HCT116 (cell line): ENCODE results near the gene RAN. TPM values are rescaled to one million over a fixed set of nuclear protein-coding genes. Genes with fewer than 3 reads are reported as not detected.

Source experiments
- ATAC-seq: fragments of 200-7000 bp; cut with Tn5 transposase; 2 replicates; pipeline ENCODE4 v1.9.1; 2020; ENCODE audit warnings: mild to moderate bottlenecking, moderate library complexity
- BruUV-seq: library from RNA; stranded (reverse); fragments of 400-500 nt; replicated peaks from 2 replicates; lab custom pipeline; 2021; lab: Mats Ljungman, UMichigan
- CTCF ChIA-PET: fragments of 300-600 bp; sonication (Branson Sonifier 250); formaldehyde crosslinking; loops from one replicate; lab custom pipeline; 2021; ENCODE audit warnings: antibody characterized with exemption; lab: Charles Lee
- POLR2A ChIA-PET: fragments of 300-600, 350-600 bp; sonication (Branson Sonifier 250); formaldehyde crosslinking; loops from one replicate; lab custom pipeline; 2021; ENCODE audit warnings: antibody characterized with exemption; lab: Charles Lee
- RAD21 ChIA-PET, 2 experiments: fragments of 300-600 bp; sonication (Branson Sonifier 250); formaldehyde crosslinking; loops; one replicate each; lab custom pipeline; 2023; ENCODE audit warnings: low total read pairs in 2 of 2; ENCODE audit not compliant: uncharacterized antibody in 2 of 2, unreplicated experiment in 2 of 2, low non-redundant PET in 1 of 2; lab: Charles Lee
- DNase-seq: peaks from one replicate; pipeline ENCODE4 v3.0.0-alpha.2; 2010; ENCODE audit warnings: low read depth, low spot score
- H2AFZ ChIP-seq: fragments of 200-600 bp; shearing (Covaris generic), sonication (generic); 2 replicates; pipeline ENCODE4 v1.6.1; 2017; ENCODE audit warnings: low read depth, mixed run types, mixed read lengths, antibody characterized with exemption, low read length; ENCODE audit not compliant: poor library complexity, severe bottlenecking
- H3K27ac ChIP-seq: 2 replicates; pipeline ENCODE4 v1.5.1; 2012; ENCODE audit warnings: low read depth, low read length
- H3K27me3 ChIP-seq: fragments of 200-600 bp; sonication (generic); 2 replicates; pipeline ENCODE4 v1.6.1; 2016; ENCODE audit warnings: mixed run types, low read length, mixed read lengths; ENCODE audit not compliant: insufficient read depth
- H3K36me3 ChIP-seq, 2 experiments: fragments of 200-500 bp in 1 of 2; fragments of 200-600 bp in 1 of 2; sonication (Bioruptor generic) in 1 of 2; sonication (generic) in 1 of 2; 2 replicates each; pipeline versions ENCODE4 v1.5.1 to v1.6.1; 2014 to 2016; ENCODE audit warnings: low read length in 2 of 2, inconsistent platforms in 1 of 2, mixed read lengths in 1 of 2, mixed run types in 1 of 2; ENCODE audit not compliant: insufficient read depth in 2 of 2, control insufficient read depth in 1 of 2
- H3K4me1 ChIP-seq, 2 experiments: fragments of 200-600 bp in 1 of 2; sonication (generic) in 1 of 2; 2 replicates each; pipeline versions ENCODE4 v1.5.1 to v1.6.1; 2012 to 2017; ENCODE audit warnings: low read length in 2 of 2, inconsistent platforms in 1 of 2, mild to moderate bottlenecking in 1 of 2, mixed read lengths in 1 of 2, mixed run types in 1 of 2, moderate library complexity in 1 of 2; ENCODE audit not compliant: insufficient read depth in 2 of 2, control insufficient read depth in 1 of 2
- H3K4me2 ChIP-seq: fragments of 200-600 bp; sonication (generic); 2 replicates; pipeline ENCODE4 v1.6.1; 2017; ENCODE audit warnings: mixed run types, low read length, mixed read lengths
- H3K4me3 ChIP-seq, 2 experiments: fragments of 200-600 bp in 1 of 2; sonication (generic) in 1 of 2; replicated peaks in 1 of 2; 2 replicates each; pipeline ENCODE4 v1.5.1; 2011 to 2016; ENCODE audit warnings: low read length in 2 of 2, control low read depth in 1 of 2, low read depth in 1 of 2, mild to moderate bottlenecking in 1 of 2, mixed read lengths in 1 of 2, mixed run types in 1 of 2
- H3K79me2 ChIP-seq: fragments of 200-600 bp; sonication (generic); 2 replicates; pipeline ENCODE4 v1.6.1; 2017; ENCODE audit warnings: mild to moderate bottlenecking, mixed run types, low read length, moderate library complexity, mixed read lengths; ENCODE audit not compliant: insufficient read depth
- H3K9ac ChIP-seq: fragments of 200-600 bp; sonication (generic); 2 replicates; pipeline ENCODE4 v1.6.1; 2016; ENCODE audit warnings: low read length, mixed read lengths
- H3K9me2 ChIP-seq: fragments of 200-600 bp; sonication (generic), shearing (Covaris generic); 2 replicates; pipeline ENCODE4 v1.6.1; 2017; ENCODE audit warnings: mixed run types, mild to moderate bottlenecking, moderate library complexity; ENCODE audit not compliant: insufficient read depth
- H3K9me3 ChIP-seq, 2 experiments: fragments of 200-500 bp in 1 of 2; fragments of 200-600 bp in 1 of 2; sonication (Bioruptor generic) in 1 of 2; sonication (generic) in 1 of 2; 2 replicates each; pipeline ENCODE4 v1.6.1; 2014 to 2017; ENCODE audit warnings: low read length in 2 of 2, mixed read lengths in 2 of 2, inconsistent platforms in 1 of 2, low read depth in 1 of 2, mild to moderate bottlenecking in 1 of 2, mixed run types in 1 of 2, moderate library complexity in 1 of 2; ENCODE audit not compliant: control insufficient read depth in 1 of 2, insufficient read depth in 1 of 2
- H4K20me1 ChIP-seq: fragments of 200-600 bp; sonication (generic), shearing (Covaris generic); 2 replicates; pipeline ENCODE4 v1.6.1; 2017; ENCODE audit warnings: mixed run types, mild to moderate bottlenecking, moderate library complexity; ENCODE audit not compliant: insufficient read depth
- CBX3 ChIP-seq: IDR thresholded peaks from 2 replicates; pipeline ENCODE4 v1.6.1; 2012; ENCODE audit warnings: low read depth
- CEBPB ChIP-seq: IDR thresholded peaks from 2 replicates; pipeline ENCODE4 v1.6.1; 2012; ENCODE audit warnings: low read depth
- EGR1 ChIP-seq: IDR thresholded peaks from 2 replicates; pipeline ENCODE4 v1.6.1; 2012; ENCODE audit warnings: low read depth
- EZH2 ChIP-seq: fragments of 200-600 bp; sonication (generic); IDR thresholded peaks from 2 replicates; pipeline ENCODE4 v1.6.1; 2017; ENCODE audit warnings: antibody characterized with exemption, mixed run types
- EZH2phosphoT487 ChIP-seq: fragments of 200-600 bp; IDR thresholded peaks from 2 replicates; pipeline ENCODE4 v1.6.1; 2018; ENCODE audit warnings: antibody characterized with exemption, borderline replicate concordance
- FOSL1 ChIP-seq: IDR thresholded peaks from 2 replicates; pipeline ENCODE4 v1.6.1; 2012; ENCODE audit warnings: low read depth
- MAX ChIP-seq: IDR thresholded peaks from 2 replicates; pipeline ENCODE4 v1.6.1; 2012
- POLR2A ChIP-seq: IDR thresholded peaks from 2 replicates; pipeline ENCODE4 v1.7.0; 2011; ENCODE audit warnings: borderline replicate concordance; ENCODE audit not compliant: insufficient read depth, insufficient read length; ENCODE audit errors: extremely low read depth
- POLR2AphosphoS5 ChIP-seq: IDR thresholded peaks from 2 replicates; pipeline ENCODE4 v1.6.1; 2011; ENCODE audit warnings: mild to moderate bottlenecking, low read depth, low read length, moderate library complexity
- RAD21 ChIP-seq: IDR thresholded peaks from 2 replicates; pipeline ENCODE4 v1.6.1; 2012; ENCODE audit warnings: low read depth, mild to moderate bottlenecking
- REST ChIP-seq: IDR thresholded peaks from 2 replicates; pipeline ENCODE4 v1.6.1; 2012; ENCODE audit warnings: low read depth
- SIN3A ChIP-seq: IDR thresholded peaks from 2 replicates; pipeline ENCODE4 v1.6.1; 2012; ENCODE audit warnings: low read depth
- SP1 ChIP-seq: IDR thresholded peaks from 2 replicates; pipeline ENCODE4 v1.6.1; 2012; ENCODE audit warnings: low read depth
- SRF ChIP-seq: IDR thresholded peaks from 2 replicates; pipeline ENCODE4 v1.6.1; 2012; ENCODE audit warnings: low read depth
- YY1 ChIP-seq: IDR thresholded peaks from 2 replicates; pipeline ENCODE4 v1.6.1; 2011; ENCODE audit warnings: low read length, low read depth, moderate library complexity, mild to moderate bottlenecking; ENCODE audit not compliant: insufficient replicate concordance; ENCODE audit errors: extremely low read depth
- ZBTB33 ChIP-seq: IDR thresholded peaks from 2 replicates; pipeline ENCODE4 v1.6.1; 2011; ENCODE audit warnings: mild to moderate bottlenecking, low read length, moderate library complexity; ENCODE audit not compliant: insufficient replicate concordance; ENCODE audit errors: extremely low read depth
- ZFX ChIP-seq: fragments of 450-650 bp; IDR thresholded peaks from 2 replicates; pipeline ENCODE4 v1.6.1; 2017
- ZNF274 ChIP-seq: fragments of 200-500 bp; sonication (Bioruptor generic); IDR thresholded peaks from 2 replicates; pipeline ENCODE4 v1.6.1; 2014; ENCODE audit warnings: mild to moderate bottlenecking, low read depth, low read length, inconsistent platforms
- intact Hi-C: fragments of 100-400 bp; cut with micrococcal nuclease; formaldehyde crosslinking; loops from 2 replicates; pipeline ENCODE4 v1.10.0; 2022
- total RNA-seq: library from RNA; stranded (reverse); gene quantifications from one replicate; pipeline ENCODE4 v1.2.1, GENCODE V29; 2021; ENCODE audit not compliant: unreplicated experiment

Gene RAN
- total RNA-seq, 1 experiment from 2014 or later: 1,420 TPM

GRCh38 chr12:130872179-130873096, 572 bp downstream of the RAN start:
- Histone ChIP-seq H3K4me2 (peak overlapping the region; percentile 91), H3K79me2 (peaks cover 50% of the 10 kb centered on the region), H3K9me3 (no peaks in the 10 kb centered on the region), H3K4me3 (peak overlapping the region; percentile 96 to 97), H3K4me1 (peaks cover 20 to 35% of the 10 kb centered on the region in 2 experiments), H4K20me1 (peaks cover 21% of the 10 kb centered on the region; the same call in 1 of the 2 replicates), H3K9ac (peak overlapping the region; percentile 100), H3K27ac (peak overlapping the region; percentile 90), H3K27me3 (no peaks in the 10 kb centered on the region), H3K9me2 (no peaks in the 10 kb centered on the region), H2AFZ (no peak overlapping the region), H3K36me3 (peaks cover 40 to 49% of the 10 kb centered on the region in 2 experiments)
- intact Hi-C loops: no loop called here
- CTCF ChIA-PET: no interaction called here
- no peak for DNase-seq
- ATAC-seq: peak; percentile 39
- no TSS peak for BruUV-seq
- POLR2A ChIA-PET: no interaction called here
- TF ChIP-seq FOSL1 (no peak), EZH2phosphoT487 (no peak), EZH2 (no peak), POLR2A (no peak), SIN3A (peak; percentile 17; the same call in 1 of the 2 replicates), POLR2AphosphoS5 (no peak), ZNF274 (no peak), RAD21 (no peak), SP1 (no peak), ZFX (peak; percentile 96), EGR1 (no peak), CBX3 (no peak), REST (no peak), SRF (no peak), MAX (peak; percentile 75), YY1 (peak; percentile 51), ZBTB33 (no peak), CEBPB (no peak)
- RAD21 ChIA-PET: no interaction called here
